Hair follicle dermal papilla cell (primary cell): ENCODE measurements around the gene TSPO2. TPM values are rescaled to one million over a fixed set of nuclear protein-coding genes. Genes with fewer than 3 reads are reported as not detected.

Experiments used
- total RNA-seq: library from RNA; depleted of rRNA; stranded (reverse); fragments of >200 nt; gene quantifications from 2 replicates; pipeline ENCODE4 v1.2.3, GENCODE V29; 2012

Gene TSPO2
- not detected in 2 replicates for total RNA-seq

GRCh38 chr6:41042226-41043055 is at the start of gene TSPO2:
TSS of gene TSPO2 (plus strand) at chr6:41042467. CDS start at chr6:41042986, 519 bp downstream.

GRCh38 chr6:41039060-41039998 is 2.9 kb upstream of the TSPO2 start, which contains the start of gene UNC5CL:
TSS of gene UNC5CL (minus strand) at chr6:41039221. CDS start at chr6:41035074, 4,147 bp downstream.

GRCh38 chr6:41053041-41053440 is 10.8 kb downstream of the TSPO2 start, which contains the start of gene APOBEC2:
TSS of gene APOBEC2 (plus strand) at chr6:41053202. CDS start at chr6:41053348, 146 bp downstream.

GRCh38 chr6:41071923-41072835 is 29.9 kb downstream of the TSPO2 start, which contains the start of gene OARD1:
TSS of gene OARD1 (minus strand) at chr6:41072356. CDS start at chr6:41071634, 722 bp downstream.

GRCh38 chr6:41072836-41073202 is 30.6 kb downstream of the TSPO2 start, which contains the start of gene NFYA:
TSS of gene NFYA (plus strand) at chr6:41072974. CDS start at chr6:41079090, 6,116 bp downstream.

Other genes with a start within 250 kb of the TSPO2 start
- 0.12 TPM in 1 of 2 replicates, not detected in the other for gene UNC5CL, start 3.2 kb upstream of the TSPO2 start, total RNA-seq
- gene APOBEC2, start 10.7 kb downstream of the TSPO2 start, total RNA-seq = not detected in 2 replicates
- gene OARD1, start 29.9 kb downstream of the TSPO2 start, total RNA-seq = 2.8 and 3.2 TPM in 2 replicates
- gene NFYA, start 30.5 kb downstream of the TSPO2 start, total RNA-seq = 9.5 and 12.3 TPM in 2 replicates
- not detected in 2 replicates for gene TREML1, start 111.9 kb downstream of the TSPO2 start, total RNA-seq
- 0.16 TPM in 1 of 2 replicates, not detected in the other for gene TREM2, start 120.6 kb downstream of the TSPO2 start, total RNA-seq
- not detected in 2 replicates for gene TREML2, start 158.7 kb downstream of the TSPO2 start, total RNA-seq
- gene TREML4, start 185.9 kb downstream of the TSPO2 start, total RNA-seq = not detected in 2 replicates
- not detected in 2 replicates for gene TREM1, start 244.2 kb downstream of the TSPO2 start, total RNA-seq